ENCODE data around the gene SNTG2. TPM values are rescaled to one million over a fixed set of nuclear protein-coding genes. Genes with fewer than 3 reads are reported as not detected.

SNTG2 gene
- total RNA-seq, 2 donors from 2014 or later = 2.0 to 5.0 TPM

DNA sequence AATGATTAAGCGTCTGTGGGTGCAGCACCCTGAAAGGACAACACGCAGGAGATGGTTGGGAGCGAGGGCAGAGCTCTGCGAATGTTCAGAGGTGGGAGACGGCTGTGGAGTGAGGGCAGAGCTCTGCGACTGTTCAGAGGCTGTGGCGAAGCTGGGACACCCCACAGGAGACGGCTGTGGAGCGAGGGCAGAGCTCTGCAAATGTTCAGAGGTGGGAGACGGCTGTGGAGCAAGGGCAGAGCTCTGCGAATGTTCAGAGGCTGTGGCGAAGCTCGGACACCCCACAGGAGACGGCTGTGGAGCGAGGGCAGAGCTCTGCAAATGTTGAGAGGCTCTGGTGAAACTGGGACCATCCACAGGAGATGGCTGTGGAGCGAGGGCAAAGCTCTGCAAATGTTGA lies 40.0 kb upstream of the SNTG2 start:
- Histone ChIP-seq H3K27me3 (replicated peaks; ENCODE audit: insufficient read depth) (no peaks in the 10 kb centered on the region), H3K36me3 (no peaks in the 10 kb centered on the region), H3K4me3 (no peak overlapping the region), H3K27ac (no peak overlapping the region), H3K9me3 (no peaks in the 10 kb centered on the region), H3K4me1 (replicated peaks) (no peaks in the 10 kb centered on the region)
- TF ChIP-seq, protein P1, sequence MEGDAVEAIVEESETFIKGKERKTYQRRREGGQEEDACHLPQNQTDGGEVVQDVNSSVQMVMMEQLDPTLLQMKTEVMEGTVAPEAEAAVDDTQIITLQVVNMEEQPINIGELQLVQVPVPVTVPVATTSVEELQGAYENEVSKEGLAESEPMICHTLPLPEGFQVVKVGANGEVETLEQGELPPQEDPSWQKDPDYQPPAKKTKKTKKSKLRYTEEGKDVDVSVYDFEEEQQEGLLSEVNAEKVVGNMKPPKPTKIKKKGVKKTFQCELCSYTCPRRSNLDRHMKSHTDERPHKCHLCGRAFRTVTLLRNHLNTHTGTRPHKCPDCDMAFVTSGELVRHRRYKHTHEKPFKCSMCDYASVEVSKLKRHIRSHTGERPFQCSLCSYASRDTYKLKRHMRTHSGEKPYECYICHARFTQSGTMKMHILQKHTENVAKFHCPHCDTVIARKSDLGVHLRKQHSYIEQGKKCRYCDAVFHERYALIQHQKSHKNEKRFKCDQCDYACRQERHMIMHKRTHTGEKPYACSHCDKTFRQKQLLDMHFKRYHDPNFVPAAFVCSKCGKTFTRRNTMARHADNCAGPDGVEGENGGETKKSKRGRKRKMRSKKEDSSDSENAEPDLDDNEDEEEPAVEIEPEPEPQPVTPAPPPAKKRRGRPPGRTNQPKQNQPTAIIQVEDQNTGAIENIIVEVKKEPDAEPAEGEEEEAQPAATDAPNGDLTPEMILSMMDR (IDR thresholded peaks at IDR 0.05) = no peak
- WGBS = 87% methylated on average over 16 of the region's 16 CpGs
- intact Hi-C loops (cut with DNase I) = no loop called here
- DNase-seq (ENCODE audit: low spot score) = no peak

DNA sequence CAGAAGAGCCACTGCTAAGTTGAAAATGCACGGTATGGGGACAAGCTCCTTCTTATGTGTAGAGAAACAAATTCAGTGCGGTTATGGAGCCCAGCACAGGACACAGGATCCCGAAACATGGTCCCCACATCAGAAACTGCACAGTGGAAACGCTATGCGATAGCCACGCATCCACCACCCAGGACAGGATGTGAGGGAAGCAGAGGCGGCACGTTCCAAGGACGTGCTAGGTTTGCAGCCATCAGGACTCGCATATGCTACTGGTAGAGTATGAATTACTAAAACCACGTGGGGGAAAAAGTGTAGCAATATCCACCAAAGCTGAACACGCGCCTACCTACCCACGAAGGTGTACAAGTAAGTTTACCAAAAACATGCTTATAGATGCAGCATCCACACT lies 34.7 kb upstream of the SNTG2 start:
- no peak for DNase-seq (ENCODE audit: low spot score)
- Histone ChIP-seq H3K9me3 (no peaks in the 10 kb centered on the region), H3K36me3 (no peaks in the 10 kb centered on the region), H3K4me1 (replicated peaks) (no peaks in the 10 kb centered on the region), H3K27me3 (replicated peaks; ENCODE audit: insufficient read depth) (no peaks in the 10 kb centered on the region), H3K27ac (no peak overlapping the region), H3K4me3 (no peak overlapping the region)
- no peak for TF ChIP-seq POLR2A (IDR thresholded peaks at IDR 0.05)
- TF ChIP-seq, protein P1 (IDR thresholded peaks at IDR 0.05) = no peak
- TF ChIP-seq POLR2AphosphoS5 (IDR thresholded peaks at IDR 0.05) = no peak
- intact Hi-C loops (cut with DNase I) = no loop called here
- WGBS = 86% methylated on average over 14 of the region's 14 CpGs

DNA sequence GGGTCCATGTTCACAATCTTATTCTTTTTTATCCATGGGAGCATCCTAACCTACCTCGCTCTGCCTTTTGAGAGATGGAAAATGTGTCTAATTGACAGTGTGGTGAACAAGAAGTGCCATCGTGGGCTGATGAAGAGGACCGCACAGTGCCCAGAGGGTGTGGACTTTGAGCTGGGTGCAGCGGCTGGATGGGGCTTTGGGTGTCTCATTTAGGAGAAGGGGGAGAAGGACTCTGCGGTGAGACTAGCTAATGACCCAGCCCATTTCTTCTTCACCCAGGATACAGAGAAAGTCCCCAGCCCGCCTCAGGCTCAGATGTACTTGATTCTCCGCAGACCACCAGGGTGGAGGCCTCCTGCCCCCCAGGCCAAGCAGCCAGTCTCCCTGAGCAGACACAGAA lies 33.7 kb upstream of the SNTG2 start:
- no peak overlapping the region for H3K27ac ChIP-seq
- no peak overlapping the region for H3K4me3 ChIP-seq
- intact Hi-C loops (cut with DNase I) = no loop called here
- TF ChIP-seq, protein P1 (IDR thresholded peaks at IDR 0.05) = no peak
- TF ChIP-seq POLR2AphosphoS5 (IDR thresholded peaks at IDR 0.05) (no peak), POLR2A (IDR thresholded peaks at IDR 0.05) (no peak)
- no peaks in the 10 kb centered on the region for H3K36me3 ChIP-seq
- no peaks in the 10 kb centered on the region for H3K9me3 ChIP-seq
- H3K4me1 ChIP-seq (replicated peaks) = no peaks in the 10 kb centered on the region
- WGBS = 92% methylated on average over 7 of the region's 7 CpGs
- no peak for DNase-seq (ENCODE audit: low spot score)
- H3K27me3 ChIP-seq (replicated peaks; ENCODE audit: insufficient read depth) = no peaks in the 10 kb centered on the region

DNA sequence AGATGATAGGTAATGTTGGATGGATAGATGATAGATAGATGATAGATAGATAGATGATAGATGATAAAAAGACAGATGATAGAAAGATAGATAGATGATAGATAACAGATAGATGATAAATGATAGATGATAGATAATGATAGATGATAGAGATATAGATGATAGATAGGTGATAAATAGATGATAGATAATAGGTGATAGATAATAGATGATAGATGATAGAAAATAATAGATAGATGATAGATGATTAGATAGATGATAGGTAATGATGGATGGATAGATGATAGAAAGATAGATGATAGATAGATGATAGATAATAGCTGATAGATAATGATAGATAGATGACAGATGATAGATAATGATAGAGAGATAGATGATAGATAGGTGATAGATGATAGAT lies 31.0 kb upstream of the SNTG2 start:
- Histone ChIP-seq H3K27me3 (replicated peaks; ENCODE audit: insufficient read depth) (no peaks in the 10 kb centered on the region), H3K9me3 (no peaks in the 10 kb centered on the region), H3K4me1 (replicated peaks) (no peaks in the 10 kb centered on the region), H3K36me3 (no peaks in the 10 kb centered on the region), H3K27ac (no peak overlapping the region), H3K4me3 (no peak overlapping the region)
- no peak for DNase-seq (ENCODE audit: low spot score)
- TF ChIP-seq, protein P1 (IDR thresholded peaks at IDR 0.05) = no peak
- TF ChIP-seq POLR2A (IDR thresholded peaks at IDR 0.05) (no peak), POLR2AphosphoS5 (IDR thresholded peaks at IDR 0.05) (no peak)
- intact Hi-C loops (cut with DNase I) = no loop called here

DNA sequence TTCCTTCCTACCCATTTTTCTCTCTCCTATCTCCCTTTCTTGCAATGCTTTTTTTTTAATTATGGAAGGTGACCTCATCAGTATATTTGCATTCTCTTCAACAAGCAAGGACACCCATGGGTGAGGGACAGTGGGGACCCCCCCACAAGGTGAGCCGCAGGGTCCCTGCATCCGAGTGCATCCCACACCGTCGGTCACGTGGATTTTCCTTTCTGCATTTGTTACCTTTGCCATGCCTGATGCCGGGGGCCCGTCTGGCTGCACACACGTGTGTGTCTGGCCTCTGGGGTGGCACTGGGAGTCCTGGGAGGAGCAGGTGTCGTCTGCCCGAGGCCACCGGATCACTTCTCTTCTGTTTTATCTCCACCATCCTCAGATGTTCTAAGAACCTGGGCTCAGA lies 30.1 kb upstream of the SNTG2 start:
- no peak for TF ChIP-seq POLR2A (IDR thresholded peaks at IDR 0.05)
- TF ChIP-seq, protein P1 (IDR thresholded peaks at IDR 0.05) = no peak
- TF ChIP-seq POLR2AphosphoS5 (IDR thresholded peaks at IDR 0.05) = no peak
- no peaks in the 10 kb centered on the region for H3K36me3 ChIP-seq
- no peak overlapping the region for H3K27ac ChIP-seq
- no peaks in the 10 kb centered on the region for H3K4me1 ChIP-seq (replicated peaks)
- intact Hi-C loops (cut with DNase I) = no loop called here
- H3K4me3 ChIP-seq = no peak overlapping the region
- no peaks in the 10 kb centered on the region for H3K27me3 ChIP-seq (replicated peaks; ENCODE audit: insufficient read depth)
- 67% methylated on average over 11 of the region's 11 CpGs for WGBS
- no peaks in the 10 kb centered on the region for H3K9me3 ChIP-seq
- no peak for DNase-seq (ENCODE audit: low spot score)

Data from prostate gland (tissue), 2 donors.